HG02798 (cell line): Measurements from ENCODE around the gene R3HCC1L.
"Not testable (repeated sequence)": the region's sequence is repeated elsewhere in the genome, so short reads cannot be mapped to it uniquely, and the experiment has no call there.

Experiments used
- ATAC-seq: cut with Tn5 transposase; IDR thresholded peaks from one replicate; pipeline ENCODE4 v1.9.1; 2021; ENCODE audit warnings: mild to moderate bottlenecking; ENCODE audit not compliant: unreplicated experiment, poor library complexity

R3HCC1L gene

DNA sequence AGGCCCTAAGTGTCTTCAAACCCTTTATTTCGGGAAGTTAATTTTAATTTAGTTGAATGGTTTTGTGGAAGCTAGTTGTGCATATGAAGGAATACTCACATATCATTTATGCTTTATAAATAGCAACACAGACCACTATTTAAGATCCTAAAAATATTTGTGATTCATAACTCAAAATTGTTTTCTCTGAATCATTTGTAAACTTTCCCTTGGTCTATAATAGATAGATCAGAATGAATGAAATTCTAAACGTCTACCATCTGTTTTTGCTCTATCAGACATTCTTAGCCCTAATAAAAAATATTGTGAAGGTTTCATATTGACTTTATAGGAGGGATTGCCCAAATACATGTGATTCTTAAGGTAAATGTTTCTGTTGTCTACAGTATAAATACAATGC lies 90.1 kb downstream of the R3HCC1L start:
- no peak for ATAC-seq

DNA sequence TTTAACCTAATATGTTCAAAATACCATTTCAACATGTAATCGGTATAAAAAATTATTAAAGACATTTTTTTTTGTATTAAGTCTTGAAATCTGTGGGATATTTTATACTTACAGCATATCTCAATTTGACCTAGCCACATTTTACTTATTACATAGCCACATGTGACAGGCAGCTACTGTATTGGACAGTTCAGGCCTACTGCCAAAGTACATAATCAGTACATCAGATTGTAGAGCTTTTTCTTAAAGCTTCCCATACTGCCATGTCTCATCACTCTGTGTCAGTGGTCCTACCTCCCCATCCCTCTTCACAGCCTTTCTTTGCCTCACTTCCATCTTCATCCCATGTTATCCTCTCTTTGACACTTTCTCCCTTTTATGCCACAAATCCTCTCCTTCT lies 90.5 kb downstream of the R3HCC1L start:
- no peak for ATAC-seq

DNA sequence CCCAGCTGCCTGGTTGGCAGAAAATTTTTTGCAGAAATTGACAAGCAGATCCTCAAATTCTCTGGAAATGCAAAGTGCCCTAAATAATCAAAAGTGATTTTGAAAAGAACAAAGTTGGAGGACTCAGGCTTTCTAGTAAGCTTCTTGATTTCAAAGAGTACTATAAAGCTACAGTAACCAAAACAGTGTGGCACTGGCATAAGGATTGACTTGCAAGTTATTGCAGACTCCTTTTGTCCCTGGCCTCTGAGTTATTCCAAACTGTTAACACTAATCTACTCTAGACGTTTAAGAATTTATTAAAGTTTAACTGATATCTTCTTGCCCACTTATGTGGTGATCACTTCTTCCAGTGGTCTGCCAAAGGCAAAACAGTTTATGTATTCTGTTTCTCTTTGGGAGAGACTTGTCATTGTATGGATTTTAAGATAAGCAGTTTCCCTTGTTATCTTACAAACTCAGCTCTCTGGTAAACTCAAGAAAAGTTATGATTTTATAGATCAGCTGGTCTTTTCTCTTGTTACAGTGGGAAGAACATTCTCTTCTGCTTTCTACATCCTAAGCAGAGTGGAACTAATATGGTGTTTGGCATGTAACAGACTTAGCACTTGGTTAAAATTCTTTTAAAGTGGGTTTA lies 92.2 kb downstream of the R3HCC1L start:
- ATAC-seq, result no peak

DNA sequence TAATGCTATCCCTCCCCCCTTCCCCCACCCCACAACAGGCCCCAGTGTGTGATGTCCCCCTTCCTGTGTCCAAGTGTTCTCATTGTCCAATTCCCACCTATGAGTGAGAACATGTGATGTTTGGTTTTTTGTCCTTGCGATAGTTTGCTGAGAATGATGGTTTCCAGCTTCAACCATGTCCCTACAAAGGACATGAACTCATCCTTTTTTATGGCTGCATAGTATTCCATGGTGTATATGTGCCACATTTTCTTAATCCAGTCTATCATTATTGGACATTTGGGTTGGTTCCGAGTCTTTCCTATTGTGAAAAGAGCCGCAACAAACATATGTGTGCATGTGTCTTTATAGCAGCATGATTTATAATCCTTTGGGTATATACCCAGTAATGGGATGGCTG lies 93.3 kb downstream of the R3HCC1L start:
- ATAC-seq, result not testable (repeated sequence)

DNA sequence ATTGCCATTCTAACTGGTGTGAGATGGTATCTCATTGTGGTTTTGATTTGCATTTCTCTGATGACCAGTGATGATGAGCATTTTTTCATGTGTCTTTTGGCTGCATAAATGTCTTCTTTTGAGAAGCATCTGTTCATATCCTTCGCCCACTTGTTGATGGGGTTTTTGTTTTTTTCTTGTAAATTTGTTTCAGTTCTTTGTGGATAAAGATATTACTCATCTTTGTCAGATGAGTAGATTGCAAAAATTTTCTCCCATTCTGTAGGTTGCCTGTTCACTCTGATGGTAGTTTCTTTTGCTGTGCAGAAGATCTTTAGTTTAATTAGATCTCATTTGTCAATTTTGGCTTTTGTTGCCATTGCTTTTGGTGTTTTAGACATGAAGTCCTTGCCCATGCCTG lies 93.8 kb downstream of the R3HCC1L start:
- ATAC-seq, result not testable (repeated sequence)

DNA sequence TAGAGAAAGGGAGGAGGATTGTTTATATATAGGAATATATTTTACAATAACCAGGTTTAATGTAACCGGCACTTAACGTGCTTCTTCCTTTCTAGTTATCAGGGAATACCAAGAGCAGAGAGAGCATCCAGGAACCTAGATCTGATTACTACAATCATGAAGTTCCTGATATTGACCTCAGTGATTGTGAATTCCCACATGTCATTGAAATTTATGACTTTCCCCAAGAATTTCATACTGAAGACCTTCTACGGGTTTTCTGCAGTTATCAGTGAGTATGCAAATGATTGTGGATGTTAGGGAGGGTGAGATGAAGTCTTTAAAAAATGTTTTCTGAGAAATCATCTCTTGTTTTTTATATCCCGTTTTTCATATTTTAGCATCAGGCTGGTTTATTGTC lies 97.0 kb downstream of the R3HCC1L start:
- ATAC-seq, result no peak

DNA sequence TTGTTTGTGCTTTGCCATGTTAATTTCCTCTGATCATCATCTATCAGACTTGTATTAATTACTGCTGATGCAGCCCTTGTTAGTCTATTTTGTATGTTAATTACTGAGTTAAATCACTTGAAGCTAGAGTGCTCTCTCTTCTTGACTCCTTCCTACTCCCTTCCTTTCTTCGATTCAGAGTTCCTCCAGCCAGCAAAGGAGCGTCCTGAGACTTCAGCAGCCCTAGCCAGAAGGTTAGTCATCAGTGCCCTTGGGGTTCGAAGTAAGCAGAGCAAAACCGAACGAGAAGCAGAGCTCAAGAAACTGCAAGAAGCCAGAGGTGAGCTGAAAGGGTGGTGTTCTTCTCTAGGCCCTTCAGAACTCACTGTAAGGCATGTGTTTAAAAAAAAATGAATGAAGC lies 101.4 kb downstream of the R3HCC1L start:
- ATAC-seq, result no peak

DNA sequence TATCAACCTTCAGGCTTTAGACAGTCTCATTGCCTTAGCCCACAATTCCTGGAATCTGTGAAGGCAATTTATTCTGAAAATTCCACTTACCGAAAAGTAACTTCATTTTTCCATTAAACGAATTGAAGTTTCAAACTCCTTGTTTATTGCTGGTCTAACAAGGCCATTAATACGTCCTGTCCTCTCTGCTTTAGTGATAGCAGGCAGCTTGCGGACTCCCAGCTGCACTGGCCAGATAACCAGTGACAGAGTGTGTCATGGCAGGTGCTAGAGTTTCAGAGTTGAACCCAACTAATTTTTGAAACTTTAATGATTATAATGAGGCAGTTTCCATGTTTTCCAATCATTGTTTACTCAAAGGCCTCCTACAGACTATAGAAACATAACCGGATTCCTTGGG lies 102.4 kb downstream of the R3HCC1L start:
- ATAC-seq, result no peak

DNA sequence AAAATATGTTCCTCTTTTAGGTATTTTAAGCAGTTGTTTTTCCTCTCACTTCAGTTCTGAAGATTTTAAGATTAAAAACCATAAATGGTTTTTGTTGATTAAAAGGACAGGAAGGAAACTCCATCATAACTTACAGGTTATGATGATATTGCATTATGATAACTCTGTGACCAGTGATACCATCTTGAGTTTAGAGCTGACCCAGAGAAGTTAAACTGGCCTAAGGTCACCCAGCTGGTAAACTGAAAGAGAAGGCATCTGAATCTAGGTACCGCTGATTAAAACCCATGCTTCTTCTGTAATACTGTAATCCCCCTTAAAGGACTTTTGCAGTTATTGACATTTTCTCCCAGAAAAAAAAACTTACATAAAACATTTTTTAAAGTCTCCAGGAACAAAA lies 103.9 kb downstream of the R3HCC1L start:
- no peak for ATAC-seq

DNA sequence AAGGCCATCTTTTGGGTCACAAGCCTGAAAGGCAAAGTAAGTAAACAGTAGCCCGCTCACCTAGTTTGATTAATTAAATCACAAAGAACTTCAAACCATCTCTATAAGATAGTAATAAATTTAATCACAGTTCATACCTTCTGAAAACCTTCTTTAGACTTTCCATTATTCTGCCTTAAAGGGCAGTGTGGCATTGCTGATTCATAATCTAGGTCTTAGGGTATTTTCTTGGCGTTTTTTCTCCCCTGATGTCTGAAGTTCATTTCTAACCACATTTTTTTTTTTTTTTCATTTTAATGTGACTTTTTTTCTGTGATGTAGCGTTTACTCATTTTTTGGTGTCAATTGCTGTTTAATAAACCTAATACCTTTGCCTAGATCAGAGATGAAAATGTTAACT lies 106.1 kb downstream of the R3HCC1L start:
- no peak for ATAC-seq

DNA sequence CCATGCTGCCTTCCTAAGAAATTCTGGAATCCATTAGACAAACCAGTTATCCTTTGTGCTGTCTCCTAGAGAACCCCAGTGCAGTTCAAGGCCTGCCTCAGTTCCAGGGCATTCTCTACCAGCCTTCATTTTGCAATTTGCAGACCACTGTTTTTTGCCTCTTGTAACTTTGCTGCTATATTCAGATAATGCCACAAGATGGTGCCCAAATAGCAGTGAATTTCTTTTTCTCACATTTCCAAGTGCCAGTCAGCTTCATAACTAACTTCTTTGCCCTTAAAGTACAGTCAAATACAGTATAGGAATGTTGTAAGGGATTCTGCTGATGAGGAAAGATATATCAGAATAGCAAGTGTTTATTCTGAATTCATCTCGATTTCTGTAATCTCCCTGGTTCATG lies 108.4 kb downstream of the R3HCC1L start:
- ATAC-seq, result no peak

DNA sequence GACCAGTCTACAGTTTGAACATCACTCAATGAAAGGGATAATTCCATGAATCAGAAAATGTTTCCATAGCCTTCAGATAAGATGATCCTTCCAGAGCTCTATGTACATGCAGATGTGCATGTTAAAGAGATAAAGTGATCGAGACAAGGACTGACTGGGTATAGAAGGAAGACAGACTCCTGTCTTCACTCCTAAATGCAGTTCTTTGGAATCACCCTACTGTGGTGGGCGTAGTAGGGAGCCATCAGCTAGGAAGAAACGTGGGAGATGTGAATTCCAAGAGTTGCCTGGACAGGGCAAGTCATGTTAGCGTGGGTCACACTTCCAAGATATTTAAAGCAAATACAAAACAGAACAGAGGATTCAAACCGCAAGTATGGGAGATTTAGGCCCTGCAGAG lies 109.7 kb downstream of the R3HCC1L start:
- no peak for ATAC-seq

DNA sequence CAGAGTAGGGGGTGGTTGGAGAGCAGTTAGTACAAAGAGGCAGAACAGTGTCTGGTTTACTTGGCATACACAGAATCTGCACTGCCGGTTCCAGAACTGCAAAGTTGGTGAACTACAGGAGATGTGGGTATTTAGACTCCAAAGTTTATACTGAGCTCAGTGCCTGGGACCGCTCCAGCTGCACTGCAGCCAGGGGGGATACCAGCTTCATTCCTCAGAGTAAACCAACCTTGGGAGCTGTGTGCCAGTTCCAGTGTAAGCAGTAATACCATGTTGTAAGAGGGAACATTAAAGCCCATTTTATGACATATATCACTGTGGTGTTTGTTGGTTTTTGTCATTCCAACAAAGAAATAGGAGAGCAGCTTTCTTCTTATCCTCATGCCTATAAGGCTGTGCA lies 110.1 kb downstream of the R3HCC1L start:
- no peak for ATAC-seq

DNA sequence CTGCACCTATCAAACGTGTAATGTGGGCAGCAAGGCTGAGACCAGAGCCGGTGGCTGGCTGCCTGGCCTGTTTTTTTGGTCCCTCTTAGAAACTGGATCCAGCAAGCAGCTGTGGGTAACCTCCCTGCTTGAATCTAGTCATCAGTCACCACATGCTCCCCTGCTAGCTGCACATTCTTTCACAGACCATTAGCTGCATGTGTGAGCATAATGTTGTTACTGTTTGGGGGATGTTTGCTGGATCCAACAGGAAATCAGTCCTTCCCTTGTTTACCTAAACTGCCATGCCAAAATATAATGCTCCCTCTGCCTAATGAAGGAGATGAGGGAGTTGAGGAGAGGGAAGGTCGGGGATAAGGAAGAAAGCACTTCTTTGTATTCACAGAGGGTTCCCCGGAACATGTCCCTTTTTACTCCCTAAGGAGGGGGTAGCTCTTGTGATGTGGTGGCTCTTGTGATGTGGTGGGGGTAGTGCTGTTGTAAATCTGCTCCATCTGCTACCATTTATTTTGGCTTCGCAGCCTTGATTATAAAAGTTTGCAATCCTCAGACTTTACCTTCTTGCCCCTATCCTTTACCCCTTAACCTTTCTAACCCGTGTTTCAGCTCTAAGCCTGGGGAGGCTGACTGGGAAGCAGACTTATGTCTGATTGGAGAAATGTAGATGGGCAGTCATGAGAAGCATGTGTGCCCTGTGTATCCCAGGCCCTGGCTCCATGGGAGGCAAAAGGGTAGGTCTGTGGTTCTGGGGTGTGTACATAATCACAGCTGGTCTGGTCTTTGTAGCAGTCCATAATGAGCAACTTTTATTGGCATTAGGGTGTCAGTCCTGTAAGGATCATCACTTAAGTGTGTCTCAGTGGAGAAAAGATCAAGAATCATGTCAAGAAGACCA lies 112.7 kb downstream of the R3HCC1L start:
- no peak for ATAC-seq

DNA sequence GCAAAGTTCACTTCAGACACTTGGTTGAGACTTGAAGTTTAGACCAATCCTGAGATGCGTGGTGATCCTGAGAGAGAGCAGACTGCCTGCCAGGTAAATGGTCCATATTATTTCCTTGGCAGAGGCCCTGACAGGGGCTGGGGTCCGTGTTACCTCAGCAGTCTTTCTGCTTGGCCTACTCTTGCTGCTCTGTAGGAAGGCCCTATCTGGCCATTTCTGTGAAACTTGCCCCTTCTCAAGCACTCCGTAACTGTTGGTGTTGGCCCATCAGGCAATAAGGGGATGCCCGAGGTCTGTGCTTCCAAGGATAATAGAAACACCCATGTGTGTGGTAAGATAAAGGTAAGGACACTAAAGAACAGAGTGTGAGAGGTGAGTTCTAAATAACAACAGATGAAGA lies 113.6 kb downstream of the R3HCC1L start:
- no peak for ATAC-seq

DNA sequence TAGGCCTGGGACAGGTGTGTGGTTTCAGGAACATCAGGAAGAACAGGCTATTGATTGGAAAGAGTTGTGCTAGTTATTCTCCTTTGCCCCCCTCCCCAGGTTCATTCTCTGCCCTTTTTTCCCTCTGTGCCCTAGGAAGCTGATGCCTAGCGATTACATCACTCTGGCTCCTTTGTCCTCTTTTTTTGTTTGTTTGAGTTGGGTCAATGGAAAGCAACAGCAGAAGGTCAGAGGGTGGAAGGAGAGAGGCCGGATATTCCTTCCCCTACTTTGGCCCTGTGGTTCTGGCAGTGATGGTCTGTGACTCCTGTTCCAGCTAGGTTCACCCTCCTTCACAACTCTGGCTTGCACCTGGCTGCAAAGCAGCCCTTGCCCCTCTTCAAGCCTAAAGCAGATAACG lies 114.7 kb downstream of the R3HCC1L start:
- no peak for ATAC-seq

DNA sequence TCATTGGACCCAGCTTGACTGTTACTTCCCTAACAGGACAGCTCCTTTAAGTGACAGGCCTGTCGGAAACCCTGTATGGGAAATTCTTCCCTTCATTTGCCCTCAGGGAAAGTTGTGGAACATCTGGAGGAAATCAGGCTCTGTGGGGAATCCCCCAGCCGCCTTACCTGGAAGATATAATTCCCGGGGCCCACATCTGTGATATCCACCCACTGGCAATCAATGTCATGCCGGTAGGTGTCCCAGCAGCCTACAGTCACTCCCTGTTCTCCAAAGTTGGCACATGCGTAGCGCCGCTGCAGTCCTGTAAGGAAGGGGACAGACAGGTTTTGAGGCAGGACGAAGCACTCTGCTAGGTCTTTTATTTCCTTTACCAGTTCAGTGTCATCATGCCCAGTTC lies 116.9 kb downstream of the R3HCC1L start:
- ATAC-seq, result no peak

DNA sequence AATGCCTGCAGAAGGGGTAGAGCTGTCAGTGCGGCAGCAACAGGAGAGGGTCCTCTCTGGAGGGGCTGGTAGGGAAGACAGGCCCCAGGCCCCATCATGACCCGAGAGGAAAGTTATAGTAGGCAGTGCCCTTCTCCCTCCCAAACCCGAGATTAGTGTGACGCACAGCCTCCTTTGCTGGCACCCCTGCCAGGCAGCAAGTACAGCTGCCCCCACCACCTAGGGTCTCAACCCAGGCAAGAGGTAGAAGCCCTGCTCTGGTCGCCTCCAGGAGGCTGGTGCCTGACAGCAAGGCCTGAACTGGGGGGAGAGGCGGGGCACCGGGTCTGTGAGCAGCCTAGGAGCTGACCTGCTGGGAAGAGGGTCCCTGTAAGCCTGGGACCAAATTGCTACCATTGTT lies 118.0 kb downstream of the R3HCC1L start:
- no peak for ATAC-seq

DNA sequence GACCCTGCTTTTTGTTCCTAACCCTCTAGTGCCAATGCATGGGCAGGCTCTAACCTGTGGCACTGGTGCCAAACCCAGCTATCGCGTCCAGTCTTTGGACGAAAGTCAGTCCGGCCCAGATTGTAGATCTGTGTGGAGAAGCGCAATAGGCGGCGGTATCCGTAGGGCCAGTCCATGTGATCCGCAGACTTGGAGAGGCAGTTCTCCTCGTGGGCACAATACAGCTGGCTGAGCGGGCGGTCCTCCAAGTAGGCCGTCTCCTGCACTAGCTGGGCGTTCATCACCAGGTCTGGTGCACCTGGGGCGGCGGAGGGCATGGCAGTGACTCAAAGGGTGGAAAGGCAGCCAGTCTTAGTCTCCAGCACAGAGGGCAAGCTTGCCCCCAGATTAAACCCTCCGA lies 119.0 kb downstream of the R3HCC1L start:
- ATAC-seq, result no peak

DNA sequence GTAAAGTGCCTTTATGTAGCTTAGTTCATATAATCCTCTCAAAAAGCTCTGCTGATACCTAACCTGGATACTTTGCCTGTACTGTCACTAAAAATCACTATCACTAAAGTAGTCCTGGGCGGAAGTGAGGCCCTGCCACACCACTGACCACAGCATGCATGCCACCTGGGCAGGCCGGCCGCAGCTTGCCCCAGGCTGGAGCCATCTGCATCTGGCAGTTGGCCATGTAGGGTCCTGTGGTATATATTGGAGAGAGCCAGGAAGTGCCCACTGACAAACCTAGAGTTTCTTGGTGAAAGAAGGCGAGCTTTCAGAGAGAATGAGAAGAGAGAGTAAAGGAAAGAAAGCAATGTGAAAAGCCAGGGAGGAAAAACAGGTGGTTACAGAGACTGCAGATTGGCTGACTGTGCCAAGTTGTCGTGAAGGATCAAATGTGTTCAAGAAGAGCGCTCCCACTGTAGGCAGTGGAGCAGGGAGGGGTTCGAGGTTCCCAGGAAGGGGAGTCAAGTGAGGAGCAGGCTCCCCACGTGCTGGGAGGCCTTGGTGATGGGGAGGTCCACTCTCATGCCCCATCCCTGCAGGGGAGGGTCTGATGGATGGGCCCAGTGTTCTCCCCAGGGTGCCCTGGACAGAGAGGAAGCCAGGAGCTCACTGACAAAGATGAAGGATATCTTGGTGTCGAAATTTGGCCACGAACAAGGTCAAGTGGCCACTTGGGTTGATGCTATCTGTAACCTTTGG lies 119.9 kb downstream of the R3HCC1L start:
- no peak for ATAC-seq

DNA sequence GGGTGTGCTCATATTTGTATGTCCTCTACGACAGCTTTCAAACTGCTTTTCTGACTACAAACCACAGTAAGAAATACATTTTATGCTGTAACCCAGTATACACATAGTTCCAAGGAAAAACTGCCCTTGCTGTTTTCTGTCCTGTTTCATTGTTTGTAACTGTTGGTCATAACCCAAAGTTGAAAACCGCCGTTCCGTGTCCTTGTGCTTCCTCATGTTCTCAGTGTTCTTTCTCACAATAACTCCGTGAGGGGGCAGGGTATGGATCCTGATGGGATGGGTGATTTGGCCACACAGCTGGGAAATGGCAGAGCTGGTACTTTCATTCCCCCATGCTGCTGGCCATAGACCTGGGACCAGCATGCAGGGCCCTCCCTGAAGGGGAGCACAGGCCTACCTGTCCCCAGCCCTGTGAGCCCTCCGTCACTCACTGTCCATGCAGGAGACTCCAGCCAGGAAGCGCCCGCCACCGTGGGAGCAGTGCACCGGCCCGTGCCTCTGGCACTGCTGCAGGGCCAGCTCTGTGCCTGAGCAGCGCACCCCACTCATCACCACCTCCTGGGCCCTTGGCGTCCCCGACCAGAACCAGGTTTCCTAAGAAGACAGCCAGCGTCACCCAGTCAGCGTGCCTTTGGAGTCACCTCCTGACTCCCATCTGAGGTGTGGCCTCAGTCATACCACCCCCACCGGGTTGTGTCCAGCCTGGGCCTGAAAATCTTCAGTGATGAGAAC lies 120.9 kb downstream of the R3HCC1L start:
- ATAC-seq, result no peak
